ENCODE data around the gene OR3A3. TPM values are rescaled to one million over a fixed set of nuclear protein-coding genes. Genes with fewer than 3 reads are reported as not detected.
"Not testable (repeated sequence)": the region's sequence is repeated elsewhere in the genome, so short reads cannot be mapped to it uniquely, and the experiment has no call there.

Gene OR3A3
- total RNA-seq, 1 experiment from 2014 or later = not detected

GRCh38 chr17:3415610-3416009 is 4.4 kb downstream of the OR3A3 start:
- Mint-ChIP-seq H3K9me3 (ENCODE audit: low read depth, unreplicated experiment) (no peaks in the 10 kb centered on the region), H3K36me3 (ENCODE audit: insufficient read depth, unreplicated experiment) (no peaks in the 10 kb centered on the region), H3K4me3 (ENCODE audit: low read depth, unreplicated experiment) (no peak overlapping the region), H3K4me1 (ENCODE audit: low read depth, unreplicated experiment) (peaks cover under 1% of the 10 kb centered on the region), H3K27me3 (ENCODE audit: unreplicated experiment) (no peaks in the 10 kb centered on the region), H3K27ac (ENCODE audit: unreplicated experiment) (no peak overlapping the region)
- no TSS peak for BruUV-seq (replicated peaks)
- intact Hi-C loops (cut with micrococcal nuclease; ENCODE audit: unreplicated experiment) = no loop called here
- no peak for DNase-seq
- CTCF ChIA-PET = no interaction called here
- no peak for TF ChIP-seq CTCF (IDR thresholded peaks at IDR 0.05; ENCODE audit: unreplicated experiment)

GRCh38 chr17:3418222-3418621 is 7.1 kb downstream of the OR3A3 start:
- no TSS peak for BruUV-seq (replicated peaks)
- peaks cover 3% of the 10 kb centered on the region for H3K9me3 Mint-ChIP-seq (ENCODE audit: low read depth, unreplicated experiment)
- DNase-seq = no peak
- no peak overlapping the region for H3K4me3 Mint-ChIP-seq (ENCODE audit: low read depth, unreplicated experiment)
- no peaks in the 10 kb centered on the region for H3K36me3 Mint-ChIP-seq (ENCODE audit: insufficient read depth, unreplicated experiment)
- no peaks in the 10 kb centered on the region for H3K27me3 Mint-ChIP-seq (ENCODE audit: unreplicated experiment)
- intact Hi-C loops (cut with micrococcal nuclease; ENCODE audit: unreplicated experiment) = no loop called here
- CTCF ChIA-PET = no interaction called here
- peaks cover 8% of the 10 kb centered on the region for H3K4me1 Mint-ChIP-seq (ENCODE audit: low read depth, unreplicated experiment)
- no peak for TF ChIP-seq CTCF (IDR thresholded peaks at IDR 0.05; ENCODE audit: unreplicated experiment)
- H3K27ac Mint-ChIP-seq (ENCODE audit: unreplicated experiment) = no peak overlapping the region

GRCh38 chr17:3433215-3433614 is 22.0 kb downstream of the OR3A3 start:
- BruUV-seq (replicated peaks); H3K9me3 Mint-ChIP-seq (ENCODE audit: low read depth, unreplicated experiment); intact Hi-C loops (cut with micrococcal nuclease; ENCODE audit: unreplicated experiment); H3K4me1 Mint-ChIP-seq (ENCODE audit: low read depth, unreplicated experiment); CTCF ChIA-PET; H3K36me3 Mint-ChIP-seq (ENCODE audit: insufficient read depth, unreplicated experiment); H3K27ac Mint-ChIP-seq (ENCODE audit: unreplicated experiment); H3K4me3 Mint-ChIP-seq (ENCODE audit: low read depth, unreplicated experiment): not testable (repeated sequence)
- peaks cover 36% of the 10 kb centered on the region for H3K27me3 Mint-ChIP-seq (ENCODE audit: unreplicated experiment)
- DNase-seq = peak; percentile 1

- Mint-ChIP-seq H3K27me3 (ENCODE audit: unreplicated experiment) (peaks cover 41% of the 10 kb centered on the region), H3K4me1 (ENCODE audit: low read depth, unreplicated experiment) (no peaks in the 10 kb centered on the region), H3K4me3 (ENCODE audit: low read depth, unreplicated experiment) (no peak within 1 kb of the TSS), H3K36me3 (ENCODE audit: insufficient read depth, unreplicated experiment) (no peaks in the 10 kb centered on the region), H3K27ac (ENCODE audit: unreplicated experiment) (no peak within 1 kb of the TSS), H3K9me3 (ENCODE audit: low read depth, unreplicated experiment) (no peaks in the 10 kb centered on the region)
- no peak for DNase-seq
- BruUV-seq (replicated peaks) = no TSS peak
- intact Hi-C loops (cut with micrococcal nuclease; ENCODE audit: unreplicated experiment) = no loop called here
- no peak for TF ChIP-seq CTCF (IDR thresholded peaks at IDR 0.05; ENCODE audit: unreplicated experiment)
- CTCF ChIA-PET = no interaction called here
Observed at GRCh38 chr17:3433741-3434140, 22.6 kb downstream of the OR3A3 start, which contains the start of gene OR1E2. Gene OR1E2 (minus strand): TSS chr17:3433841. CDS start chr17:3433841, 0 bp downstream.

- BruUV-seq (replicated peaks) = no TSS peak
- no peak for DNase-seq
- CTCF ChIA-PET = no interaction called here
- no peaks in the 10 kb centered on the region for H3K4me1 Mint-ChIP-seq (ENCODE audit: low read depth, unreplicated experiment)
- H3K27me3 Mint-ChIP-seq (ENCODE audit: unreplicated experiment) = peaks cover 64% of the 10 kb centered on the region
- no peak overlapping the region for H3K27ac Mint-ChIP-seq (ENCODE audit: unreplicated experiment)
- no peaks in the 10 kb centered on the region for H3K9me3 Mint-ChIP-seq (ENCODE audit: low read depth, unreplicated experiment)
- H3K36me3 Mint-ChIP-seq (ENCODE audit: insufficient read depth, unreplicated experiment) = no peaks in the 10 kb centered on the region
- intact Hi-C loops (cut with micrococcal nuclease; ENCODE audit: unreplicated experiment) = no loop called here
- H3K4me3 Mint-ChIP-seq (ENCODE audit: low read depth, unreplicated experiment) = no peak overlapping the region
- TF ChIP-seq CTCF (IDR thresholded peaks at IDR 0.05; ENCODE audit: unreplicated experiment) = no peak
Observed at GRCh38 chr17:3438368-3438767, 27.2 kb downstream of the OR3A3 start.
